ENCODE results near the gene CFAP70.

GRCh38 chr10:73228247-73228646 is 130.4 kb downstream of the CFAP70 start:
- no peak for TF ChIP-seq TAF1 (IDR thresholded peaks at IDR 0.05; ENCODE audit: low read depth)
- TF ChIP-seq NFIC (IDR thresholded peaks at IDR 0.05): no peak
- TF ChIP-seq RAD21 (IDR thresholded peaks at IDR 0.05; ENCODE audit: low read depth): no peak
- no peak for TF ChIP-seq CEBPB (IDR thresholded peaks at IDR 0.05)
- no peak for TF ChIP-seq EP300 (IDR thresholded peaks at IDR 0.05; ENCODE audit: borderline replicate concordance)
- no peak for TF ChIP-seq CREB1 (IDR thresholded peaks at IDR 0.05; ENCODE audit: low read depth)
- TF ChIP-seq ZBTB7A (IDR thresholded peaks at IDR 0.05; ENCODE audit: low read depth): no peak
